Hindlimb muscle (tissue), 1 donor: Measurements from ENCODE around the gene TSHZ2. TPM values are rescaled to one million over a fixed set of nuclear protein-coding genes. Genes with fewer than 3 reads are reported as not detected.
A peak's percentile ranks its signal among the peaks of the same experiment; 100 is the strongest.

ENCODE experiments used
- DNase-seq: peaks from one replicate; pipeline ENCODE4 v3.0.0-alpha.2; 2013
- polyA plus RNA-seq: library from polyadenylated mRNA; unstranded; fragments of 120-200 nt; gene quantifications from one replicate; pipeline ENCODE4 v1.2.1, GENCODE V29; 2013; ENCODE audit not compliant: insufficient read length

Gene TSHZ2
- polyA plus RNA-seq, 1 donor: 8.3 TPM

DNA sequence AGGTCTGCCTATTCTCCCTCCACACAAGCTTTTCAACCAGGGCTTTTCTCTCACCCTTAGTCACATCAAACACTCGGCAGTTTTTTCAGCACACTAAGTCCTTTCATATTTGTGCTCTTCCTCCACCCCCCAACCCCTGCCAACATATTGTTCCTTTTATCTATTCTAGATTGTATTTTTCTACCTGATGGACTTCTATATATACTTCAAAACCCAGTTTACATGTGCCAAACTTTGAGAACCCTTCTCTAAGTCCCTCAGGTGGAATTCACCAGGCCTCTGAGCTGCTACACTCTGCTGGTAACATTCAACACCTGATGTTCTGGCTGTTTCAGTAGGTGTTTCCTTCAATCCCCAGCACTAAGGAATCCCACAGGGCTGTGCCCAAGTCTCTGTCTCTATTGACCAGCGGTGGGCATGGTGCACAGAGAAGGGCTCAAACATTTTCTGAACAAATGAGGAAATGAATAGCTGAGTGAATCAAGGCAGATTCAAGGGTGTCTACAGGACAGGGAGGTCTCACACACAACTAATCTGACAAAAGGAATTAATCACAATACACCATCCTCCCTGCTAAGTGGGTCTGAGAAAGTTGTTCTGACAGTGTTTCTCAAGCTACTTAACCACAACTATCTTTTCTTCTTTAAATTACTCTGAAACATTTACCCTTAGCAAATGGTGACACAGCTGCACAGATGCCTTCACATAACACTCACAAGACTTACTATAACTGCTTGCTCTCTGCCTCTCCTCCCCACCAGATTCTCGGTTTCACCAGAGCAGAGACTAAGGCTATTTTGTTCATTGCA is 166.5 kb downstream of the TSHZ2 start:
- DNase-seq: no peak

DNA sequence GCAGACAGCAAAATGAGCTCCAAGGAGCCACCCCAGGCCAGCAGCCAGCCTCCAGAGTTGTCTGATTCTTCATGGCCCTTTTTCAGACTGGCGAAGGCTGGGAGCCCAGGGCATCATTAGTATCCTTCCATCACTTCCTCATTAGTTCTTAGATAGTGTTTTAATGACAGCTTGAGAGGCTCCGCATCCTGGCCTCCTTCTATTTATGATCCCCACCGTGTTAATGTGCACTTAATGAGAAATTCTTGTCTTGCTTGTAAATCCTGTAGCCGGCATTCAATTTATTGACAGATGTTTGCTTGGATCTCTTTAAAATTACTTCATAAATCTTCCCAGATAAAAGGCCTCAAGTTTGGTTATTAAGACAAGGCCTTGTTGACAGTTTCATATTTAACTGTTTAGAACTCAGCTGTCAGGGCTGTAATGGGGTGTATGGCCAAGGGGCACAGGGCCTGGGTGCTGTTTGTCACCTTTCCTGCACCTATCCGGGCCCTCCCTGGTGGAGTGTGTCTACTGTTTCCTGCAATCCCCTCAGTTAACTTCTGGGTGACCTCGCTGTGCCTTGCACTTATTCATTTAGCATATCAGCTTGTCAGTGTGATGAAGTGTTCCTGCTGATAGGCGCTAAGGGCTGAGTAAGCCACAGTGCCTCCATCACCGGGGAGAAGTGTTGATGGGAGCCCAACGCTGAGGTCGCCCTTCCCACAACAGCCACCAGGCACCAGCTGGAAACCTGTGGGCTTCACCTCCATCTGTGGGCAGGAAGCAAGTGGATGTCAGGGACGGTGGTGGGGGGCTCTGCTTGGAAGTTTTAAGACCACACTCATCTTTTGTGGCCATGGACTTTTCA is 169.3 kb downstream of the TSHZ2 start:
- no peak for DNase-seq

DNA sequence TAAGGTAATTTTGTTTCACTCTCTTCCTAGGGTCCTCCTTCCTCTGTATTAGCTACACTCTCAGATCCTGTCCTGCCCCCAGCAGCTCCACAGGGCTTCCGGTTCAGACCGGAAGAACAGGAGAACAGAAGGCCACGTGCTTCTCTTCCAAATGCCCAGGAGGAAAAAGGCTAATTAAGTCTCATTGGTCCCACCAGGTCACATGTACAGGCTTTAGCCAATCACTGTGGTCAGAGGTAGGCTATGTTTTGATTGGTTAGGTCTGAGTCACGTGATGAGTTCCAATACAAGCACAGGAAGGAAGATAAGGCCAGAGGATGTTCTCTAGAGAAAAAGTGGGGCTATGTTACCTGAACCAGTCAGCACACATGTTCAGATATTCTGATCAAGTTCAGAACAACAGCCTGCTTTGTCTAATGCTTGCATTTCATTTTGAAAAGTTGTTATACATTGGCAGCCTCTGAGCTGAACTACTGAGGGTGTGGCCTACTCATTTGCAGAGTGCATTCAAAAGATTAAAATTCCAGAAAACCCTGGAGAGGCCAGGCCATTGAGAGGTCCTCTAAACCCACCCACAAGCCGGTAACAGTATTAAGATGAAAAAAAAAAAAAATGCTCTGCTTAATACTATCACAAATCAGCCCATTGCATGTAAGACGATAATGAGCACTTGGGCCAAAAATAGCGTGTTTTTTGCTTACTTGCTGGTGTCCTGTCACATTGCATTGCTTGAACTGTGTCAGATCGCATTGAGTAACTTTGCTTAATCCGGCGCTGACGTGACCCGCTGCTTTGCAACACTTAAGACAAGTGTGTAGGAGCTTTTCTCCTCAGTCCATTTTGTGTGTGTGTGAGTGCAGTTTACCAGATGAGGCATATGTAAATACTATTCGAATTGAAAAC is 170.3 kb downstream of the TSHZ2 start:
- DNase-seq: no peak

DNA sequence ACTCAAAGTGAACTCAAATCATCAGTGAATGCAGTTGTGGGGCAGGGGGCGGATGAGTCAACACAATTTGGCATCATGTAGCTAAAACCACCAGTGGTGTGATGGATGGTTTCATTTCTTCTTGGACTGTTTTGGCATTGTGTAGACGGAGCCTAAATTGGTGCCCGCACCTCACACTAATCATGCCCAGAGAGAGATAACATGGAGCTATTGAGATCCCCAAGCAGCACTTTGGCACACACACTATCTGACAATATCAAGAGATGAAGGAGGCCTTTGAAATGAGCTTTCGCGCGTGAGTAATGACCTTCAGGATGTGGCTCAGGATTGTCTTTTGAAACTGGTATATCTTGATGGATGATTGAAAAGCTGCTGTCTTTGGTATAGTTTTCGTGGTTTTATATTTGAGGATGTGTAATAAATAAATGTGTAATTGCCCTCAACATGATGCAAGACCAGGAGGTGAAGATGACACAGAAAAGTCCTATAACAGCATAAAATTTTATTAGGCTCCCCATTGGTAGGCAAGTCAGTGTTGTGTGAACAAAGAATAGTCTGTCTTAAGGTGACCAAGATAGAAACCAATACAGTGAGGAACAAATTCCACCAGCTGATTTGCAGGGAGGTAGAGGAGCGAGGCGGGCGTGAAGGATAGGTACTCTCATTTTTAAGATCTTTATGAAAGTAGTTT is 174.2 kb downstream of the TSHZ2 start:
- no peak for DNase-seq

DNA sequence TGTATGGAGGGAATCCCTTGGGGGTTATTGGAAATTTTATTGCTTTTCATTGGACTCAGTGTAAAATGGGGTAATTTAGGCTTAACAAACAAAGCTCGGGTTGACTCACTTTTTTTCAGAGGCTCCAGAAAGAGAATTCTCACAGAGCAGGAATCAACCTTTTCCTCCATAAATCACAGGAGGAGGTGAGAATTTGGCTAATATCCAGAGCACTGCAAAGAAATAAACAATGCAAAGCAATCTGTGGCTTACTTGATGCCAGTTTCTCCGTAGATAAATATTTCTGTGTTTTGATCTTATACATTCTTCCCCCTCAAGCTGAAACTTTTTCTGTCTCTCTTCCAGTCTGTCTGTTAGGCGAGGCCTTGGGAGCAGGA is 176.6 kb downstream of the TSHZ2 start:
- DNase-seq: no peak

DNA sequence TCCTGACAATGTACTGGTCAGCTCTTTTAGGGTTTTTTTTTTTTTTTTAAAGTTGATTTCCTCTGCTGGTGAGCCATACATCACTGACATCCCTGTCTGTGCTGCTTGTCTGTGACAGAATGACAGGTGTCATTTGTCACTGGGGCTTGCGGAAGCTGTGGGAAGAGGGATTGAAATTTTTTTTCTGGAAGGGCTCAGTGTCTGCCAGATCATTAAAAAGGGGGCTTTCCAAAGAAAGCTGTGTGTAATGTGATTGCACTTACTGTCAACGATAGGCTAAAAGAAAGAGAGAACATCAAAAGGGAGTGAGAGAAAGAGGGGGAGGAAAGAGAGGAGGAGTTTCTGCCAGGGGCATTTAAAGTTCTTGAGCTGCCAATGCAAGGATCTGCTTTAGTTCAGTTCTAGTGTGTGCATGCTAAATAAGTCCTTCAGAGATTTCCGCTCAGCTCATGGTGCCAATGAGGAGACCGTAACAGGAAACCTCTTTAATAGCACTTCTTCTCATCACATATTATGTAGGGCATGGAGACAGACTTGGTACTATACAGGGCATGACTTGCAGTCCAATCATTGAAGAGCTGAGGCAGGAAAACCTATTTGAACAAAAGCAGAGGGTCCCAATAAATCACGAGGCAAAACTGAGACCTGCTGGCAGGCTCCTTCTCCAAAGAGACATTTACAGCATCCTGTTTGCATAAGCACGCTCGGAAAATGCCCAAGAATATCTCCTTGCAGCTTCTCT is 177.2 kb downstream of the TSHZ2 start:
- DNase-seq: peak; percentile 49

DNA sequence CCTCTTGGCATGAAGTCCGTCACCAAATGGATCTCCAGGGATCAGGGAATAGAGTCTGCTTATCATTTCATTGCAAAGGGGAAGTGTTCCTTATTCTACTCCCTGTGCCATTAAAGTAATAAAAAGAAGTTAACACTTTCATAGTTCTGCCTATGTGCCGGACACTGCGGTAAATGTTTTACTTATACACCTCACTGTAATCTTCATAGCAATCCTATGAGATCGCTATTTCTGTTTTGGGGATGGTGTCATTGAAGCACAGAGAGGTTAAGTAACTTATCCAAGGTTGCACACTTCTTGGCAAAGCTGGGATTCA is 177.7 kb downstream of the TSHZ2 start:
- no peak for DNase-seq

DNA sequence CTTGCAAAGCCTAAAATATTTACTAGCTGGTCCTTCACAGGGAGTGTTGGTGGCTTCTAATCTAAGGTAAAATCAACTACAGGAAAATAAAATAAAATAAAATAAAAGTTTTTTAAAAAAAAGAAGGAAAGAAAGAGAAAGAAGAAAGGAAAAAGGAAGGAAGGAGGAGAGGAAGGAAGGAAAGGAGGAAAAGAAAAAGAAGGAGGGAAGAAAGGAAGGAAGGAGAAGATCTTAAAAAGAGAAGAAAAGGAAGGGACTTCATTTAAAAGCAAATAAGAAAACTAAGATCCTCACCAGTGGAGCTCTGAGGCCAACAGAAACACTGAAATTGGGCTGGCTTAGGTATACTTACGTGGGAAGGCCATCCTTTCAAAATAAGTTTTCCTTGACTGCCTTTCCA is 178.4 kb downstream of the TSHZ2 start:
- DNase-seq: no peak

DNA sequence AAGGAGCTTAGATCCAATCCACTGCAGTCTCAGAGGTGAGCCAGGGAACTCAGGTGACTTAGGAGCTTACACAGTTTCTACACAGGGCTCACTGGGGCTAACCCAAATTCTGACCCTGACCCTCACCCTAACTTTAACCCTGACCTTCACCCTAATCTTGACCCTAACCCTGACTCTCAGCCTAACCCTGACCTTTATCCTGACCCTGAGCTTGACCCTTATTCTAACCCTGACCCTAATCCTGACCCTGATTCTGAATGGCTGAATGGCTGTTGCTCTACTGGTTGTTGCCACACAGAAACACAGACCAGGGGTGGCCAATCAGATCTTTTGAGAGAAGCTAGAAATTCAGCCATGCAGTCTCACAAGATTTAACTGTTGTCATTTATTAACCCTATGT is 180.1 kb downstream of the TSHZ2 start:
- no peak for DNase-seq

DNA sequence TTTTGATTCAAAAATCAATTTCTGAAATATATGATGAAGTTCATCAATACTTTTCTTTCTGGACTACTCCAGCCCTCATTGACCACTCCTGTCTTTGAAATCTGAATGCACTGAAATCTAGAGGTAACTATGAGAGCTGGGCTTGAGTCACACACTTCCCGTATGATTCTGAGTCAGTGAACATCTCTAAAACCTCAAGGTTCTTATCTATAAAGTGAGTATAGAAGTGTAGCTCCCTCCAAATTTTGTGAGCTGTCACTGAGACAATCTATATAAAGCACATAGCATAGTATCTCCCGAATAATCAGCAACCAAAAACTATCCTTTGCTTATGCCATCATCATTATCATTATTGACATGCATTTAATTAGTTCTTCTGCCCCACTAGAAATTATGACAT is 182.4 kb downstream of the TSHZ2 start:
- no peak for DNase-seq

DNA sequence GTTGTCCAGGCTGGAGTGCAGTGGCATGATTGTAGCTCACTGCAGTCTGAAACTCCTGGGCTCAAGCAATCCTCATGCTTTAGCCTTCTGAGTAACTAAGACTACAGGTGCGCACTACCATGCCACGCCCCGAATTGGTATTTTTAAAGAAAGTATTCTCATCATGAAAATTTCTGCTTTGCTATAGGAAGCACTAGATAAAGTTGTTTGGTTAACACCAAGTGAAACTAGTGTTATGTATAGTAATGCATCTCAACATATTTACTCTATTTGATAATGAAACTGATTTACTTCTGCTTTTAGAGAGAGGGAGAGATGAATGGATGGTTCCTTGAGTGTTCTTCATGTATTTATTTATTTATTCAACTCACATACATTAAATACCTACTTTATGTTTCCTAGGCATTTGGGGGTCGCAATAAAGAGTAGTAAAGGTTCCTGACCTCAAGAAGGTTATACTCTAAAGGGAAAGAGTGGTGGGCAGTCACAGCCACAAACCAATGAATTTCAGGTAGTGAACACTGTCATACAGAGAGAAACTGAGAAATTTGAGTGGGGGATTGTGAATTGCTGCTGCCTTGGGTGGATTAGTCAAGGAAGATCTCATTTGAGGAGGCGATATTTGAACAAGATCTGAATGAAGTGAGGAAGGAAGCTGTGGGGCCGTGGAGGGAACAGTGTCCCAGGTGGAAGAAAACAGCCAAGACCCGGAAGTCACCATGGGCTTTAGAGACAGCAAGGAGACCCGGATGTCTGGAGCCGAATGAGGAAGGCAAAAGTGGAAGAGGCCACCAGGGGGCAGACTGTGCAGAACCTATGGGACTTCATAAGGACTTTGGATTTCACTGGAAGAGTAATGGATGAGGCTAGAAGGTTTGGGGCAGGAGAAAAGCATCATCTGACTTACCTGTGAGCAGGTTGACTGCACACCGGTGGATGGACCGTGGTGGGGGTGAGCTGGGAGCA is 185.6 kb downstream of the TSHZ2 start:
- DNase-seq: no peak

DNA sequence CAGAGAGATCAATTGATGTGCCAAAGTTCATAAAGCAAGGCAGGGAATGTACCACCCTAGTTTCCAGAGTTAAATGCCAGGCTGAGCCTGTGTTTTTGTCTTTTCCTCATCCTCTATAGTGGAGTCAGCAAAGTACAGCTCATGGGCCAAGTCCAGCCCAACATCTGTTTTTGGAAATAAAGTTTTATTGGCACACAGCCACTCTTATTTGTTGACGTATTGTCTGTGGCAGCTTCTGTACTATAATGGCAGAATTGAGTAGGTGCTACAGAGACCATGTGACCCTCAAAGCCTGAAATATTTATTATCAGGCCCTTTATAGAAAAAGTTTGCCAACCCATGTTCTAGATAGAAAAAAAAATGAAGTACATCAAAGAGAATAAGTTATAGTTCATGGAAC is 187.0 kb downstream of the TSHZ2 start:
- DNase-seq: no peak

DNA sequence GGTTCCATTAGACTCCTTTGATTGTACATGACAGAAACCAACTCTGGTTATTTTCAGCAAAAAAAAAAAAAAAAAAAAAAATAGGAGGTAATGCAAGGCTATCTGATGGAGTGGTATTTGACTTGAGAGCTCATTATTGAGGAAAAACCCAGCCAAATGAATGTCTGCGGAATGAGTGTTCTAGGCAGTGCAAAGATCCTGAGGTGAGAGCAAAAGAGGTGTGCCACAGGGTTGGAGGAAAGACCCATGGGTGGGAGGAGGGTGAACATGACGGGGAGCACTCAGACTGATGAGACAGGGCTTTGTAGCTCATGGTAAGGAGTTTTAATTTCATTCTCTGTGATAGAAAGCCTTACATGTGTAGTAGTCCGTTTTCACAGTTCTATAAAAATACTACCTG is 188.9 kb downstream of the TSHZ2 start:
- DNase-seq: no peak

DNA sequence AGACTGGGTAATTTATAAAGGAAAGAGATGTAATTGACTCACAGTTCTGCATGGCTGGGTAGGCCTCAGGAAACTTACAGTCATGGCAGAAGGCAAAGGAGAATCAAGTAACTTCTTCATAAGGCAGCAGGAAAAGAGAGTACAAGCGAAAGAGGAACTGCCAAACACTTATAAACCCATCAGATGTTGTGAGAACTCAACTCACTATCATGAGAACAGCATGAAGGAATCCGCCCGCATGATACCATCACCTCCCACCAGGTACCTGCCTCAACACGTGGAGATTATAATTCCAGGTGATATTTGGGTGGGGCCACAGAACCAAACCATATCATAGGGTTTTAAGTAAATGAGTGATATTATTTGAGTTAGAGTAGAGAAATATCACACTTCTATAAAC is 189.3 kb downstream of the TSHZ2 start:
- no peak for DNase-seq

DNA sequence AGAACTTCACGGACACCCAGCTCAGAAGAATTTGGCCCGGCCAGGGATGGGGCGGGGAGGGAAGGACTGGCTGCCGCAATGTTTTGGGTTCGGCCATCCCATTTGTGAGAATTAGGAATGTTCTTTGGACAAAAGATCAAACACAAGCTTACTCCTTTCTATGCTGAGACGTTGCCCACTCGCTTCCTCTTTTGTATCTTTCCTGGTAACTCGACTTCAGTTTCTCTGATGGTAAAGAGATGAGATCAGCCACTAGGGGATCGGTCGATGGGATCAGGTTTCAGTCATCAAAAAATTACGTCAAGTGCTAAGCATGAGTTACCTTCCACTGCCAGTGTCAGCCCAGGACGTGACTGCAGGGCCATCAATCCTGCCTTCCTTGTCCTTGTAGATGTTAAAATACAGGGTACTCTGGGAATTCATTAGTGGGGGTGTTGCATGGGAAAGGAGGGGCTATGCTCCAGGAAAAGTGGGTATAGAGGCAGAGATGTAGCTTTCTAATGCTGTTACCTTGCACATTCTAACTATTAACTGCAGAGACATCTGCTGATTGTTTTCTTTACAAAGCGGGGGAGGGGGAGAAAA is 190.2 kb downstream of the TSHZ2 start:
- peak; percentile 65 for DNase-seq

DNA sequence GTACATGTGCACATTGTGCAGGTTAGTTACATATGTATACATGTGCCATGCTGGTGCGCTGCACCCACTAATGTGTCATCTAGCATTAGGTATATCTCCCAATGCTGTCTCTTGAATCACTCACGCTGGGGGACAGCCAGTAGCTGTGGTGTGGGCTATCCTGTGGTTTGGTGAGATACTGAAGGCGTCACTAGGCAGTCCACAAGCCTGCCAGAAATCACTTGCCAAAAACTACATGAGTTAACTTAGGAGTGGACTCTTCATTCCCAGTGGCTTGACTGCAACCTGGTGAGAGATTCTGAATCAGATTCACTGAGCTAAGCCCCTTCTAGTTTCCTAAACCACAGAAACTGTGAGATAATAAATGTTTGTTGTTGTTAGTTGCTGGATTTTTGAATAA is 191.3 kb downstream of the TSHZ2 start:
- no peak for DNase-seq

DNA sequence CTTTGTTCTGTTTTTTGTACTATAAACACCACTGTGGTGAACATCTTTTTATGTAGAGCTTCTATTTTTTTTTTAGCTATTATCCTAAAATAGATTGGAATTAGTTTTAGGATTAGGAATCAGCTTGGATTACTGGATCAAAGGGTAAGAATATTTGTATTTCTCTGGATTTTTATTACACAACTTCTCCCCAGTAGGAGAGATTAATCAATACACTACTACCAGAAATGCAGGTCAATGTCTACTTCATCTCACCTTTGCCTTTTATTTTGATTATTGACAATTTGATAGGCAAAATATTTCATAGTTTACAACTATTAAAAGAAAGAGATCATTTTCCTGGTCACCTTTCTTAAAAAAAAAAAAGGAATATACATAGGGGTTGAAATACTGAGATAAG is 191.9 kb downstream of the TSHZ2 start:
- DNase-seq: no peak

DNA sequence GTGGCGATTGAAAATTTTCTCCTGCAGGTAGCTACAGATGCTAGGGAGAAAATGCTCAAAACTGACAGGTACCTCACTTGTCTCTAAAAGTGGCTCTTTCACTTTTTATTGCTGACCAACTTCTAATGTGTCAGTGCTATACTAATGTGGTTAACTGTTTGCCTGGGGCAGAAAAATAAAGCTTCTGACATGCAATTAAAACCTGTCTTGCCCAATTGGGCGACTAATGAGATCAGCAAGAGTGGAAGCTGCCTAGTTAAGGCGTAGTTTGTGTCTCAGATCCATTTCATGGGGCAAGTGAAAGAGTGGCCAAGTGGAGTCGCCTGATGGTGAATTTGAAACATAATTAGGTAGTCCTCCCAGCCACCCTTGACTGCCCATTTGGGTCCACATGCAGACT is 193.3 kb downstream of the TSHZ2 start:
- no peak for DNase-seq

DNA sequence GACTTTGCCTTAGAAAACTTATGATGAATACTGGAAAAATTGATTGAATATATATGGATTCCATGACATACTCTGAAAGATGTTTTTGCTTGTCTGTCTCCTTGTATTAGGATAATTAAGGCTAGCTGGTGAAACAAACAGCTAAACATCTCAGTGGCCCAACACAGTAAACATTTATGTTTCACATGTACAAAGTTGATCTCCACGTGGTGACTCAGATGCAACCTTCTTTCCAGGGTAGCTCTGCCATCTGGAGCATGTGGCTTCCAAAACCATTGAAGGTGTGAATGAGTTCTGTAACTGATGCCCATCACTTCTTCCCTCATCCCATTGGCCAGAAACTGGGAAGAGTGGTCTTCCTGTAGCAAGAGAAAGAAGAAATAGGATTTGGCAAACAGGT is 196.3 kb downstream of the TSHZ2 start:
- DNase-seq: no peak

DNA sequence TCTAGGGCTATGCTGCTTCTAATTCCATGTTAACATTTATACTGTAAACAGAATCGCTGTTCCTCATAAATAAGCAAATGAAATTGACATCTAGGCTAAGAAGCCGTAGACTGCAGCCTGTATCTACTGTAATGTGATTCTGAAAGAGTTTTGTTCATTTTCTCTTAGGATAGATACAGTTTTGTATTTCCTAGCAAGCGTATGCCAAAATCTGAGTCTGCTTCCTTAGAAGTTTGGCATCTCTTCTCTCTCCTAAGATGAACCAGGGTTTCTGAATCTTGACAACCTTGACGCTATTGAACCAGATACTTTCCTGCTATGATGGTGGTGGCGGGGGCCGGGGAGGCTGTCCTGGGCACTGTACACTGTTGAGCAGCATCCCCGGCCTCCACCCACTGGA is 198.0 kb downstream of the TSHZ2 start:
- DNase-seq: no peak
